Measurements from ENCODE around the gene STRIP2. TPM values are rescaled to one million over a fixed set of nuclear protein-coding genes. Genes with fewer than 3 reads are reported as not detected.

Gene STRIP2
- total and polyA plus RNA-seq, 9 of the 15 experiments (the other 6 are each of a cell fraction or from before 2014, with no cell fraction given), result 10.1 to 81.8 (median 42.3) TPM

DNA sequence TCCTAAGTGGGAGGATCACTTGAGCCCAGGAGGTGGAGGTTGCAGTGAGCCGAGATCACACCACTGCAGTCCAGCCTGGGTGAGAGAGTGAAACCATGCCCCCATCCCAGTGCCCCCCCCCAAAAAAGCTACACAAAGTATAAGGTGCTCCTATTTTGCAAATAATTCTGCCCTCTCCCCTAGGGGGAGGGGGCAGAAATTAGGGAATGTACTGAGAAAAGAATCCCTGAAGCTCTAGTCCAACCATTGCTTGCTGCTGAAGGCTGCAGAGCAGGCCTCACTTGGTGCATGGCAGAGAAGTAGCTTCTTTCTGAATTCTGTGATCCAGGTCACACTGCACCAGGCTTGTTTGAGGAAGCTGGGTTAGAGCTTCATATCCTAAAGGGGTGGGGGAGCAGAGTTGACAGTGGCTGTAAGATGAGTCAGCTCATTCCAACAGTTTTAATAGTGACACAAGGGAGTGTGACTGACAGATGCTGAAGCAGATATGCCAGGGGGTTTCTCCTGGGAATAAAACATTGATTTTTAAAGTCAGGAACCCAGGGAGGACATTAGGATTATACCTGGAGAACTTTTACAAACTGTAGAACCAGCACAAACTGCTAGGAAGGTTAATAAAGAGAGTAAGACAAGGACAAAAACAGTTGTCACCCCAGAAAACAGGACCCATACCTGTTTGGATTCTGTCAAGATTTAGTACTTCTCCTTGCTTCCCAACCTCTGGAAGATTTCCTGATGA lies 32.8 kb upstream of the STRIP2 start (continued):
- TF ChIP-seq, protein P1, sequence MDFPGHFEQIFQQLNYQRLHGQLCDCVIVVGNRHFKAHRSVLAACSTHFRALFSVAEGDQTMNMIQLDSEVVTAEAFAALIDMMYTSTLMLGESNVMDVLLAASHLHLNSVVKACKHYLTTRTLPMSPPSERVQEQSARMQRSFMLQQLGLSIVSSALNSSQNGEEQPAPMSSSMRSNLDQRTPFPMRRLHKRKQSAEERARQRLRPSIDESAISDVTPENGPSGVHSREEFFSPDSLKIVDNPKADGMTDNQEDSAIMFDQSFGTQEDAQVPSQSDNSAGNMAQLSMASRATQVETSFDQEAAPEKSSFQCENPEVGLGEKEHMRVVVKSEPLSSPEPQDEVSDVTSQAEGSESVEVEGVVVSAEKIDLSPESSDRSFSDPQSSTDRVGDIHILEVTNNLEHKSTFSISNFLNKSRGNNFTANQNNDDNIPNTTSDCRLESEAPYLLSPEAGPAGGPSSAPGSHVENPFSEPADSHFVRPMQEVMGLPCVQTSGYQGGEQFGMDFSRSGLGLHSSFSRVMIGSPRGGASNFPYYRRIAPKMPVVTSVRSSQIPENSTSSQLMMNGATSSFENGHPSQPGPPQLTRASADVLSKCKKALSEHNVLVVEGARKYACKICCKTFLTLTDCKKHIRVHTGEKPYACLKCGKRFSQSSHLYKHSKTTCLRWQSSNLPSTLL (IDR thresholded peaks at IDR 0.05), result no peak
- no peak for TF ChIP-seq SAP30 (IDR thresholded peaks at IDR 0.05; ENCODE audit: borderline replicate concordance, insufficient read depth, low read depth, low read length, poor library complexity, severe bottlenecking)
- TF ChIP-seq SIN3A (IDR thresholded peaks at IDR 0.05; ENCODE audit: borderline replicate concordance in 2 of 2, control insufficient read depth in 1 of 2, low read depth in 2 of 2, low read length in 2 of 2), result 0 out of 4 replicates have a peak, but pooled peaks of 1 of the 2 experiments have one; percentile 41
- TF ChIP-seq, protein P2, sequence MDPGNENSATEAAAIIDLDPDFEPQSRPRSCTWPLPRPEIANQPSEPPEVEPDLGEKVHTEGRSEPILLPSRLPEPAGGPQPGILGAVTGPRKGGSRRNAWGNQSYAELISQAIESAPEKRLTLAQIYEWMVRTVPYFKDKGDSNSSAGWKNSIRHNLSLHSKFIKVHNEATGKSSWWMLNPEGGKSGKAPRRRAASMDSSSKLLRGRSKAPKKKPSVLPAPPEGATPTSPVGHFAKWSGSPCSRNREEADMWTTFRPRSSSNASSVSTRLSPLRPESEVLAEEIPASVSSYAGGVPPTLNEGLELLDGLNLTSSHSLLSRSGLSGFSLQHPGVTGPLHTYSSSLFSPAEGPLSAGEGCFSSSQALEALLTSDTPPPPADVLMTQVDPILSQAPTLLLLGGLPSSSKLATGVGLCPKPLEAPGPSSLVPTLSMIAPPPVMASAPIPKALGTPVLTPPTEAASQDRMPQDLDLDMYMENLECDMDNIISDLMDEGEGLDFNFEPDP (CRISPR knock-in tag; IDR thresholded peaks at IDR 0.05), result no peak
- no peak for TF ChIP-seq FOXJ2 (tag; IDR thresholded peaks at IDR 0.05)
- TF ChIP-seq, protein P3, sequence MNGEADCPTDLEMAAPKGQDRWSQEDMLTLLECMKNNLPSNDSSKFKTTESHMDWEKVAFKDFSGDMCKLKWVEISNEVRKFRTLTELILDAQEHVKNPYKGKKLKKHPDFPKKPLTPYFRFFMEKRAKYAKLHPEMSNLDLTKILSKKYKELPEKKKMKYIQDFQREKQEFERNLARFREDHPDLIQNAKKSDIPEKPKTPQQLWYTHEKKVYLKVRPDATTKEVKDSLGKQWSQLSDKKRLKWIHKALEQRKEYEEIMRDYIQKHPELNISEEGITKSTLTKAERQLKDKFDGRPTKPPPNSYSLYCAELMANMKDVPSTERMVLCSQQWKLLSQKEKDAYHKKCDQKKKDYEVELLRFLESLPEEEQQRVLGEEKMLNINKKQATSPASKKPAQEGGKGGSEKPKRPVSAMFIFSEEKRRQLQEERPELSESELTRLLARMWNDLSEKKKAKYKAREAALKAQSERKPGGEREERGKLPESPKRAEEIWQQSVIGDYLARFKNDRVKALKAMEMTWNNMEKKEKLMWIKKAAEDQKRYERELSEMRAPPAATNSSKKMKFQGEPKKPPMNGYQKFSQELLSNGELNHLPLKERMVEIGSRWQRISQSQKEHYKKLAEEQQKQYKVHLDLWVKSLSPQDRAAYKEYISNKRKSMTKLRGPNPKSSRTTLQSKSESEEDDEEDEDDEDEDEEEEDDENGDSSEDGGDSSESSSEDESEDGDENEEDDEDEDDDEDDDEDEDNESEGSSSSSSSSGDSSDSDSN (IDR thresholded peaks at IDR 0.05; ENCODE audit: borderline replicate concordance in 1 of 2, low read depth in 2 of 2, low read length in 2 of 2), result peak; percentile 66 to 74; a peak in 2 of 4 replicates
- no peak for TF ChIP-seq ASH1L (IDR thresholded peaks at IDR 0.05; ENCODE audit: borderline replicate concordance, low read depth, partially characterized antibody)
- TF ChIP-seq, protein P4, sequence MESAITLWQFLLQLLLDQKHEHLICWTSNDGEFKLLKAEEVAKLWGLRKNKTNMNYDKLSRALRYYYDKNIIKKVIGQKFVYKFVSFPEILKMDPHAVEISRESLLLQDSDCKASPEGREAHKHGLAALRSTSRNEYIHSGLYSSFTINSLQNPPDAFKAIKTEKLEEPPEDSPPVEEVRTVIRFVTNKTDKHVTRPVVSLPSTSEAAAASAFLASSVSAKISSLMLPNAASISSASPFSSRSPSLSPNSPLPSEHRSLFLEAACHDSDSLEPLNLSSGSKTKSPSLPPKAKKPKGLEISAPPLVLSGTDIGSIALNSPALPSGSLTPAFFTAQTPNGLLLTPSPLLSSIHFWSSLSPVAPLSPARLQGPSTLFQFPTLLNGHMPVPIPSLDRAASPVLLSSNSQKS (CRISPR knock-in tag; IDR thresholded peaks at IDR 0.05), result no peak
- peak; percentile 51 to 63; a peak in 1 of 4 replicates for TF ChIP-seq TRIM24 (IDR thresholded peaks at IDR 0.05)
- no peak for TF ChIP-seq TAF7 (tag; IDR thresholded peaks at IDR 0.05)
- TF ChIP-seq, protein P5, sequence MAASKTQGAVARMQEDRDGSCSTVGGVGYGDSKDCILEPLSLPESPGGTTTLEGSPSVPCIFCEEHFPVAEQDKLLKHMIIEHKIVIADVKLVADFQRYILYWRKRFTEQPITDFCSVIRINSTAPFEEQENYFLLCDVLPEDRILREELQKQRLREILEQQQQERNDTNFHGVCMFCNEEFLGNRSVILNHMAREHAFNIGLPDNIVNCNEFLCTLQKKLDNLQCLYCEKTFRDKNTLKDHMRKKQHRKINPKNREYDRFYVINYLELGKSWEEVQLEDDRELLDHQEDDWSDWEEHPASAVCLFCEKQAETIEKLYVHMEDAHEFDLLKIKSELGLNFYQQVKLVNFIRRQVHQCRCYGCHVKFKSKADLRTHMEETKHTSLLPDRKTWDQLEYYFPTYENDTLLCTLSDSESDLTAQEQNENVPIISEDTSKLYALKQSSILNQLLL (CRISPR knock-in tag; IDR thresholded peaks at IDR 0.05; ENCODE audit: borderline replicate concordance), result no peak
- TF ChIP-seq, protein P6, sequence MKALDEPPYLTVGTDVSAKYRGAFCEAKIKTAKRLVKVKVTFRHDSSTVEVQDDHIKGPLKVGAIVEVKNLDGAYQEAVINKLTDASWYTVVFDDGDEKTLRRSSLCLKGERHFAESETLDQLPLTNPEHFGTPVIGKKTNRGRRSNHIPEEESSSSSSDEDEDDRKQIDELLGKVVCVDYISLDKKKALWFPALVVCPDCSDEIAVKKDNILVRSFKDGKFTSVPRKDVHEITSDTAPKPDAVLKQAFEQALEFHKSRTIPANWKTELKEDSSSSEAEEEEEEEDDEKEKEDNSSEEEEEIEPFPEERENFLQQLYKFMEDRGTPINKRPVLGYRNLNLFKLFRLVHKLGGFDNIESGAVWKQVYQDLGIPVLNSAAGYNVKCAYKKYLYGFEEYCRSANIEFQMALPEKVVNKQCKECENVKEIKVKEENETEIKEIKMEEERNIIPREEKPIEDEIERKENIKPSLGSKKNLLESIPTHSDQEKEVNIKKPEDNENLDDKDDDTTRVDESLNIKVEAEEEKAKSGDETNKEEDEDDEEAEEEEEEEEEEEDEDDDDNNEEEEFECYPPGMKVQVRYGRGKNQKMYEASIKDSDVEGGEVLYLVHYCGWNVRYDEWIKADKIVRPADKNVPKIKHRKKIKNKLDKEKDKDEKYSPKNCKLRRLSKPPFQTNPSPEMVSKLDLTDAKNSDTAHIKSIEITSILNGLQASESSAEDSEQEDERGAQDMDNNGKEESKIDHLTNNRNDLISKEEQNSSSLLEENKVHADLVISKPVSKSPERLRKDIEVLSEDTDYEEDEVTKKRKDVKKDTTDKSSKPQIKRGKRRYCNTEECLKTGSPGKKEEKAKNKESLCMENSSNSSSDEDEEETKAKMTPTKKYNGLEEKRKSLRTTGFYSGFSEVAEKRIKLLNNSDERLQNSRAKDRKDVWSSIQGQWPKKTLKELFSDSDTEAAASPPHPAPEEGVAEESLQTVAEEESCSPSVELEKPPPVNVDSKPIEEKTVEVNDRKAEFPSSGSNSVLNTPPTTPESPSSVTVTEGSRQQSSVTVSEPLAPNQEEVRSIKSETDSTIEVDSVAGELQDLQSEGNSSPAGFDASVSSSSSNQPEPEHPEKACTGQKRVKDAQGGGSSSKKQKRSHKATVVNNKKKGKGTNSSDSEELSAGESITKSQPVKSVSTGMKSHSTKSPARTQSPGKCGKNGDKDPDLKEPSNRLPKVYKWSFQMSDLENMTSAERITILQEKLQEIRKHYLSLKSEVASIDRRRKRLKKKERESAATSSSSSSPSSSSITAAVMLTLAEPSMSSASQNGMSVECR (CRISPR knock-in tag; IDR thresholded peaks at IDR 0.05), result no peak

All from K562 (cell line).